Spleen (tissue), 11 donors: ENCODE data around the gene RAPSN. TPM values are rescaled to one million over a fixed set of nuclear protein-coding genes. Genes with fewer than 3 reads are reported as not detected.

Source experiments
- DNase-seq: peaks from one replicate; pipeline ENCODE4 v3.0.0-alpha.2; 2020
- H3K27ac ChIP-seq, 8 donors: fragments of 200-600 bp; sonication (generic) in 7 of 8; 1 replicate in 4 of 8; 2 replicates in 4 of 8; pipeline versions ENCODE4 v1.5.0 to v1.8.0; 2016 to 2021; ENCODE audit warnings: inconsistent platforms in 4 of 8, mild to moderate bottlenecking in 4 of 8, moderate library complexity in 1 of 8
- H3K27me3 ChIP-seq, 7 donors: fragments of 200-600 bp; sonication (generic) in 6 of 7; replicated peaks in 1 of 7; 1 replicate in 4 of 7; 2 replicates in 3 of 7; pipeline versions ENCODE4 v1.5.0 to v1.8.0; 2016 to 2021; ENCODE audit warnings: inconsistent platforms in 3 of 7, mild to moderate bottlenecking in 1 of 7
- H3K36me3 ChIP-seq, 6 donors: fragments of 200-600 bp; sonication (generic) in 5 of 6; 1 replicate in 4 of 6; 2 replicates in 2 of 6; pipeline versions ENCODE4 v1.5.0 to v1.8.0; 2016 to 2021; ENCODE audit warnings: inconsistent platforms in 2 of 6
- H3K4me1 ChIP-seq, 6 donors: fragments of 200-600 bp; sonication (generic) in 5 of 6; 1 replicate in 3 of 6; 2 replicates in 3 of 6; pipeline versions ENCODE4 v1.5.0 to v1.8.0; 2016 to 2021; ENCODE audit warnings: inconsistent platforms in 3 of 6
- H3K4me3 ChIP-seq, 8 donors: fragments of 200-600 bp; sonication (generic) in 7 of 8; 1 replicate in 4 of 8; 2 replicates in 4 of 8; pipeline versions ENCODE4 v1.5.0 to v1.8.0; 2016 to 2021; ENCODE audit warnings: inconsistent platforms in 4 of 8, mild to moderate bottlenecking in 4 of 8, moderate library complexity in 2 of 8
- H3K9me3 ChIP-seq, 8 donors: fragments of 200-600 bp; sonication (generic) in 7 of 8; 1 replicate in 4 of 8; 2 replicates in 4 of 8; pipeline versions ENCODE4 v1.5.0 to v1.8.0; 2016 to 2021; ENCODE audit warnings: inconsistent platforms in 4 of 8
- POLR2A ChIP-seq, 3 donors: fragments of 450-650 bp; IDR thresholded peaks; one replicate each; pipeline ENCODE4 v1.5.1; 2017; ENCODE audit warnings: antibody characterized with exemption in 3 of 3, mild to moderate bottlenecking in 1 of 3
- POLR2AphosphoS5 ChIP-seq, 3 donors: sonication (generic); formaldehyde crosslinking; IDR thresholded peaks; one replicate each; pipeline ENCODE4 v1.5.1; 2017; ENCODE audit warnings: antibody characterized with exemption in 3 of 3
- WGBS, 5 donors: extraction: QIAGEN DNeasy Blood & Tissue Kit in 3 of 5; methylation state at CpG; one replicate each; pipeline versions ENCODE4 v1.1.5 to v1.1.7; 2013 to 2018; 5-methylcytosine and 5-hydroxymethylcytosine counted together
- intact Hi-C: fragments of 100-400 bp; cut with DNase I; formaldehyde crosslinking; loops from one replicate; pipeline ENCODE4 v1.15.0; 2023; ENCODE audit warnings: low total_unique reads
- polyA plus RNA-seq, 3 donors: library from polyadenylated mRNA; stranded (reverse); fragments of 200-250 nt; gene quantifications; one replicate each; pipeline ENCODE4 v1.2.1, GENCODE V29; 2013
- total RNA-seq, 7 donors: library from RNA; depleted of rRNA in 3 of 7; stranded (reverse); fragments of >200 nt in 3 of 7; fragmentation: NEBNext Ultra II Directional in 4 of 7; extraction: Animal tissue kit (Norgen Biotek cat#: 25700) in 4 of 7; gene quantifications; one replicate each; pipeline versions ENCODE4 v1.1.0 to v1.2.1, GENCODE V29; 2016 to 2021
- TF ChIP-seq, protein P1 (sequence below), 11 experiments: fragments of 200-600 bp in 7 of 11; fragments of 450-650 bp in 4 of 11; sonication (generic) in 4 of 11; IDR thresholded peaks in 8 of 11; conservative IDR thresholded peaks in 3 of 11; 1 replicate in 7 of 11; 2 replicates in 4 of 11; pipeline versions ENCODE4 v1.4.0 to v1.8.0; 2016 to 2021; ENCODE audit warnings: antibody characterized with exemption in 11 of 11, inconsistent platforms in 4 of 11, mild to moderate bottlenecking in 1 of 11
- donor health status: healthy with polysubstance abuse.
- donor health status: DM: no; HTN: no; CAD: no; lungs with moderate emphysema.
- donor health status: DM: no; HTN: no; CAD: no.
- donor health status: Bipolar disorder and iron deficiency.
- donor health status: healthy.
- donor health status: DM: no; HTN: no; CAD: no.
- donor health status: DM: yes; HTN: yes; CAD: no.

RAPSN gene
- total and polyA plus RNA-seq, 10 donors: 0.42 to 1.6 (median 0.96) TPM; not detected in 2

DNA sequence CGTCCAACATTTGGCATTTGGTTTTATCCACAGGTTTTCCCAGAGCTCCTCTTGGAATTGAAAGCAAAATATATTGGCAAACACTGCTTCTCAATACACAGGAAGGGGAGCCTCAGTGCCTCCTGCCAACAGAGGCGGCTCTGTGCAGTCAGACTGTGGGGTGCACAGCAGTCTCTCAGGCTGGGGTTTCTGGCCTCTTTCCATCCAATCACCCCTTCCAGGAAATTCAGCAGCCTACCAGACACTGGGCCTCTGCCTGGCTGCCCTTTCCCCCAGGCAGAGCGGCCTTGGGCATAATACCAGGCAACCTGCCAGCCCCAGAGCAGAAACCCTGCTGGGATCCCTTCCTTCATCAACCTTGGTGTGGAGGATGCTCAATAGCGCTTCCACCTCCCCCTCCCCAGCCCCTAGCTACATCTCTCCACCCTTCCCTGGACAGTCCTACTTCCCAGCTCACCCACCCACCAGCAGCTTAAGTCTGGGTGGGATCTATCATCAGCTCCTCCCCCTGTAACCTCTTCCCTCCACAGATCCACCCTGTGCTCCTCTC lies 17.8 kb upstream of the RAPSN start:
- Histone ChIP-seq H3K4me1 (peaks cover 0 to 27% (median 16%) of the 10 kb centered on the region in 6 donors), H3K36me3 (peaks cover 0 to 100% (median 48%) of the 10 kb centered on the region in 6 donors), H3K27me3 (no peaks in the 10 kb centered on the region), H3K4me3 (no peak overlapping the region), H3K9me3 (no peaks in the 10 kb centered on the region), H3K27ac (peak overlapping the region in 7 of 8 donors; percentile 33 to 74 (median 60))
- 58 to 75% (median 70%) methylated on average over 4 of the region's 4 CpGs for WGBS, 5 donors
- TF ChIP-seq, protein P1, sequence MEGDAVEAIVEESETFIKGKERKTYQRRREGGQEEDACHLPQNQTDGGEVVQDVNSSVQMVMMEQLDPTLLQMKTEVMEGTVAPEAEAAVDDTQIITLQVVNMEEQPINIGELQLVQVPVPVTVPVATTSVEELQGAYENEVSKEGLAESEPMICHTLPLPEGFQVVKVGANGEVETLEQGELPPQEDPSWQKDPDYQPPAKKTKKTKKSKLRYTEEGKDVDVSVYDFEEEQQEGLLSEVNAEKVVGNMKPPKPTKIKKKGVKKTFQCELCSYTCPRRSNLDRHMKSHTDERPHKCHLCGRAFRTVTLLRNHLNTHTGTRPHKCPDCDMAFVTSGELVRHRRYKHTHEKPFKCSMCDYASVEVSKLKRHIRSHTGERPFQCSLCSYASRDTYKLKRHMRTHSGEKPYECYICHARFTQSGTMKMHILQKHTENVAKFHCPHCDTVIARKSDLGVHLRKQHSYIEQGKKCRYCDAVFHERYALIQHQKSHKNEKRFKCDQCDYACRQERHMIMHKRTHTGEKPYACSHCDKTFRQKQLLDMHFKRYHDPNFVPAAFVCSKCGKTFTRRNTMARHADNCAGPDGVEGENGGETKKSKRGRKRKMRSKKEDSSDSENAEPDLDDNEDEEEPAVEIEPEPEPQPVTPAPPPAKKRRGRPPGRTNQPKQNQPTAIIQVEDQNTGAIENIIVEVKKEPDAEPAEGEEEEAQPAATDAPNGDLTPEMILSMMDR (IDR thresholded peaks at IDR 0.05 in 8 of 11, conservative IDR thresholded peaks at IDR 0.05 in 3 of 11): no peak
- peak in 2 of 3 donors; percentile 50 to 61 for TF ChIP-seq POLR2AphosphoS5 (IDR thresholded peaks at IDR 0.05)
- peak; percentile 77 for DNase-seq
- intact Hi-C loops: no loop called here

DNA sequence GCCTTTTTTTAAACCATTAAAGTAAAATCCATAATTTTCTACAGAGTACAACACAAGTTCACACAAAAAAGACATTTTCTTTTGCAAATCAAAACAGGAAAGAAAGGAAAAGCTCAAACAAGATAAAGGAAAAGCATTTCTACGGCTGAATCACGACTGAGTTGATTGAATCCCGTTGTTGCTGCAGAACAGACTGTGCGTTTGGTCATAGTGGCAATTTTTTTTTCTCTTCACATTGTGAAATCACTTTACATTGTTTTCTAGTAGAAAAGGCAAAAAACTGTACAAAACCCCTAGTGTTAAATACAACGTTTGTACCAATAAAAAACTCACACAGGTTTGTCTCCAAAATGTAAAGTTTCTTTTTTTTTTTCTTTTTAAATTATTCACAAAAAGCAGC lies 17.3 kb upstream of the RAPSN start:
- no peak overlapping the region for H3K4me3 ChIP-seq
- intact Hi-C loops: no loop called here
- no peak for DNase-seq
- H3K9me3 ChIP-seq: no peaks in the 10 kb centered on the region
- H3K4me1 ChIP-seq: peaks cover 0 to 27% (median 16%) of the 10 kb centered on the region in 6 donors
- TF ChIP-seq POLR2AphosphoS5 (IDR thresholded peaks at IDR 0.05): no peak
- TF ChIP-seq POLR2A (IDR thresholded peaks at IDR 0.05): no peak
- TF ChIP-seq, protein P1 (IDR thresholded peaks at IDR 0.05 in 8 of 11, conservative IDR thresholded peaks at IDR 0.05 in 3 of 11): no peak
- WGBS, 5 donors: 52 to 67% (median 64%) methylated on average over 5 of the region's 5 CpGs
- peak overlapping the region in 6 of 8 donors; percentile 45 to 74 (median 62) for H3K27ac ChIP-seq
- no peaks in the 10 kb centered on the region for H3K27me3 ChIP-seq
- H3K36me3 ChIP-seq: peaks cover 0 to 99% (median 42%) of the 10 kb centered on the region in 6 donors

DNA sequence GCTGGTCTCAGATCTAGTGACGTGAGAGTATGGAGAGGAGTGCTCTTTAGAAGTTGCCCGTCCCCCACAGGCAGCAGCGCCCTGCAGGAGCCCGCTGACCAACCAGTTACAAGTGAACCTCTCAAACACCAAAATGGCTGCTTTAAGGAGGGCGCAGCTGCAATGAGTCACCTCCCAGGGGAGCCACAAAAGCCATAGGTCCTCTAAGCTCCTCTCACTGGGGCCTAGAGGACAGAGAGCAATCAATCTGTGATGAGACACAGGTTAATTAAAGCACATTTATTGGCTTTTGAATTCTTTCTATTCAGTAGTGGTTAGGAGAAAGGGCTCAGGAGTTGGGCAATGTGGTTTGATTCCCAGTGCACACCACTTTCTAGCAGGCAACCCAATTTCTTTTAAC lies 15.5 kb upstream of the RAPSN start:
- Histone ChIP-seq H3K4me3 (no peak overlapping the region), H3K4me1 (peaks cover 0 to 27% (median 16%) of the 10 kb centered on the region in 6 donors), H3K27me3 (no peaks in the 10 kb centered on the region), H3K9me3 (no peaks in the 10 kb centered on the region), H3K27ac (no peak overlapping the region), H3K36me3 (peaks cover 0 to 99% (median 27%) of the 10 kb centered on the region in 6 donors)
- TF ChIP-seq POLR2A (IDR thresholded peaks at IDR 0.05): no peak
- TF ChIP-seq POLR2AphosphoS5 (IDR thresholded peaks at IDR 0.05): no peak
- TF ChIP-seq, protein P1 (IDR thresholded peaks at IDR 0.05 in 8 of 11, conservative IDR thresholded peaks at IDR 0.05 in 3 of 11): no peak
- DNase-seq: peak; percentile 36
- intact Hi-C loops: no loop called here
- WGBS, 5 donors: 91 to 97% (median 95%) methylated on average over 5 of the region's 5 CpGs

DNA sequence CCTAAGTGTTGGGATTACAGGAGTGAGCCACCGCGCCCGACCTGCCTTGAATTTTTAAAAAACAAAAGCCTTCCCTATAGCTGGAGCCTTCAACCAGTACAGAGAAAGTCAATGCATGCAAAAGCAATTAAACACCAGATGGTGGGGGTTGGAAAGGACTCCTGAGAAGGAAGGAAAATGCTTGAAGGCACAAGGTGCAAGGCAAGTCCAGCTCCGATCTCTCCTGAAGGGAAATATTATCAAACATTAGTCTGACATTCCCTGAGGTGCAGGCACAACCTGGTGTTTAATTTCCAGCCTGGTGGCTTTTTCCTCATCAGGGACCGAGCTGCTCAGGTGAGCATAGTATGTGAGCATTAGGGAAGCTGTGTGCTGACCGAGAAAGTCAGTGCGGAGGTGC lies 12.9 kb upstream of the RAPSN start:
- Histone ChIP-seq H3K9me3 (no peaks in the 10 kb centered on the region), H3K27ac (no peak overlapping the region), H3K4me1 (peaks cover 0 to 19% (median 11%) of the 10 kb centered on the region in 6 donors), H3K4me3 (no peak overlapping the region), H3K36me3 (peaks cover 0 to 85% (median 22%) of the 10 kb centered on the region in 6 donors), H3K27me3 (no peaks in the 10 kb centered on the region)
- WGBS, 5 donors: 95 to 98% (median 97%) methylated on average over 7 of the region's 7 CpGs
- TF ChIP-seq POLR2A (IDR thresholded peaks at IDR 0.05) (no peak), POLR2AphosphoS5 (IDR thresholded peaks at IDR 0.05) (no peak)
- TF ChIP-seq, protein P1 (IDR thresholded peaks at IDR 0.05 in 8 of 11, conservative IDR thresholded peaks at IDR 0.05 in 3 of 11): no peak
- peak; percentile 40 for DNase-seq
- intact Hi-C loops: no loop called here
